HG03135 (cell line): Measurements from ENCODE around the gene UPK3A.
A peak's percentile ranks its signal among the peaks of the same experiment; 100 is the strongest.
"Not testable (repeated sequence)": the region's sequence is repeated elsewhere in the genome, so short reads cannot be mapped to it uniquely, and the experiment has no call there.

Source experiments
- ATAC-seq: cut with Tn5 transposase; IDR thresholded peaks from one replicate; pipeline ENCODE4 v1.9.1; 2021; ENCODE audit warnings: mild to moderate bottlenecking, moderate library complexity; ENCODE audit not compliant: unreplicated experiment

Gene UPK3A

GRCh38 chr22:45254789-45255278 is 29.9 kb upstream of the UPK3A start:
- ATAC-seq = no peak

DNA sequence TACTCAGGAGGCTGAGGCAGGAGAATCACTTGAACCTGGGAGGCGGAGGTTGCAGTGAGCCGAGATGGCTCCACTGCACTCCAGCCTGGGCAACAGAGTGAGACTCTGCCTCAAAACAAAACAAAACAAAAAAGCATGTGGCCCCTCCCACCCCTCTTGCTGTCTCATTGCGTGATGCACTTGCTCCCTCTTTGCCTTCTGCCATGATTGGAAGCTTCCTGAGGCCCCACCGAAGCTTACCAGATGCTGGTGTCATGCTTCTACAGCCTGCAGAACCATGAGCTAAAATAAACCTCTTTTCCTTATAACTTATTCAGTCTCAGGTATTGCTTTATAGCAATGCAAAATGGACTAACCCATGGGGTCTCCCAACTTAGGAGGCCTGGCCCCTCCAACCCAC is 26.8 kb upstream of the UPK3A start:
- not testable (repeated sequence) for ATAC-seq

- ATAC-seq = no peak
Measured at GRCh38 chr22:45259754-45260394, 24.9 kb upstream of the UPK3A start.

- ATAC-seq = not testable (repeated sequence)
Measured at GRCh38 chr22:45260395-45260759, 24.4 kb upstream of the UPK3A start.

DNA sequence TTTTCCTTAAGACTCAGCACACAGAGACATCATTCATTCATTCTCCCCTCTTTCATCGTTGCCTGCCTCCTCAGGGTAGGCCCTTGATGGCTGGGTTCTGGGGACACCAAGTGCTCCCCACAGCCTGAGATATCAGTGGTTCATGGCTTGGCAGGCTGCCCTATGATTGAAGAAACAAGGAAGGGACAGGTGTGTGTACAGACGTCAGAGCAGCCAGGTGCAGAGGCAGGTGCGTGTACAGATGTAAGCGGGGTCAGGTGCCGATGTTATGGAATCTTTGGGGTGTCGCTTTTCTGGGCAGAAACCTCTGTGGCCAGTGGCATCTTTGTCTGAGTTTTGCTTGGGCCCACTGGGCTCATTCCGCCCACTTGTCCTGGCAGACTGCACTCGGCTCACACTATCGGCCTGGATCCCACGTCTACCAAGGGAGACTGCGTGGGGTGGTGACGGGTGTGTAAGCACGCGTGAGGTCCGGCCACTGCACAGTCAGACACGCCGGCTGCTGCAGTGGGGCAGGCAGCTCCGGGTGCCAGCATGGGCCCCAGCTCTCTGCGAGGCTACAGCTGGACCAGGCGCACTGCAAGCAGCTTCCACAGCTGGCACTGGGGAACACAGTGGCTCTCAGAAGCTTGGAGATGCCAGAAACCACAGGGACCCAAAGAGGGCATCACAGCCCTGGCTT is 23.2 kb upstream of the UPK3A start:
- ATAC-seq = no peak

DNA sequence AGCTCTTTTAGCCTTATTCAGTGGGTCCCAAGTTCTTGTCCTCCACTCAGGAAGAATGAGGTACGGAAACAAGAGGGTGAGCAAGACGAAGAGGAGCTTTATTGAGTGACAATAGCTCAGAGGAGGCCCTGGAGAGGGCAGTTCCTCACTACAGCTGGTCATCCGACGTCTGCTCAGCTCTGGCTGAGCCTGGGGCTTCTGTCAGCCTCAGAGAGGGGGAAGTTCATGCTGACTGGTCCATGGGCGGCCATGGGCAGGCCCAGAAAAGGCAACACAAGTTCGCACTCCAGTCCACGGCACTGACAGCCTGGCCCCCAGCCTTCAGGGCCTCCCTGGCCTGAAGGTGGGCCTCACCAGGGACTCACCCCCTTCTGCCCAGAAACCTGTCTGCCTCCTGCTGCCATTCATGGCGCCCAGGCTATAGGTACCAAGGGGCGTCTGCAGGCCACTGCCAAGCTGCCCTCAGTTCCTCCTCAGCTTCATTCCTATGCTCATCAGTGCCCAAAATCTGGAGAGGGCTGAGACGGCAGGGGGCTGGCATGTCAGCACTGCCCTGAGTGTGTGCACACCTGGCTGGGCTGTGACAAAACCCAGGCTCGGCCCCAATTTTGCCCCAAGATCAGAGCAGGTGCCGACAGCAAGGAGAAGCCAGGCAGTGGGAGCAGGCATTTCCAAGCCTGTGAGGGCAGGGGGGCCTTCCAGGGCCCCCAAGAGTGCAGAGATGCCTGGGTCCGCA is 22.4 kb upstream of the UPK3A start:
- ATAC-seq = no peak

GRCh38 chr22:45262931-45263462 is 21.8 kb upstream of the UPK3A start:
- peak; percentile 17 for ATAC-seq

- ATAC-seq = peak; percentile 72
Measured at GRCh38 chr22:45263463-45264269, 21.1 kb upstream of the UPK3A start.

GRCh38 chr22:45265535-45265934 is 19.2 kb upstream of the UPK3A start:
- ATAC-seq = no peak

GRCh38 chr22:45268167-45268957 is 16.4 kb upstream of the UPK3A start:
- peak; percentile 10 for ATAC-seq

GRCh38 chr22:45268958-45269844 is 15.5 kb upstream of the UPK3A start:
- ATAC-seq = peak; percentile 46

DNA sequence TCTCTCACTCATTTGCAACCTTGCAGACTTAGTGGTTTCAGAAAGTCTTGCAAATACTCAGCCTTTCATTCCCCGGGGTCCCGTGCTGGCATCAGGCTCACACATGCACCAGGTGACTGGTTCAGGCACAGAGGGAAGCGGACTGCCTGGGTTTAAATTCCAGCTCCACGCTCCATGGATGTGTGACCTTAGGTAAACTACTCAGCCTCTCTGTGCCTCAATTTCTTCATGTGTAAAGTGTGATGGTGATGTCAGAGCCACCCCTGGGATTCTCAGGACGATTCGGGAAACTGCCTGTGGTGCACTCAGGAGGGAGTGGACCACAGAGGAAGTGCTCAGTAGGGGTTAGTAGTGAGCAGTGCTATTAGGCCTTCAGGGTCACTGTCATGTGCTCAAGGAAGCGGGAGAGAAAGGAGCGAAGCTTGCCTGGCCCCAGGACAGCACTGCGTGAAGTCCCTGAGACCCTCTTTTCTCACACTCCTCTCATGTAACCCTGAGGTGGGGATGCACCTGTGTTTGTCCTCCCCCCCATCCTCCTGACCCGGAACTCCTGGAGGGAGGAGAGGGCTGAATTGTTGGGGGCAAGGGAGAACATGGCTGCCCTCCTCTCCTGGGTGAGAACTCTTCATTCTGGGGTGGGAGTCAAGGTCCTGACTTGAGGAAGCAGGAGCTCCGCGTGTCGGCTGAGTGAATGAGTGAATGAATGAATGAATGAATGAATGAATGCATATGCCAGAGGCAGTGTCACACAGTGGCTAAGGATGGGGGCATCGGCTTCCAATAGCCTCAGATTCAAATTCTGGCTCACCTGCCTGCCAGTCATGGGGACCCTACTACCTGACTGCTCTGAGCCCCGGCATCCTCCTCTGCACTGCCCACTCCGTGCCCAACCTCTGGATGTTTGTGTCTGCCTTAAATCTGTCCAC is 14.4 kb upstream of the UPK3A start:
- ATAC-seq = no peak

- ATAC-seq = no peak
Measured at GRCh38 chr22:45271667-45272201, 13.0 kb upstream of the UPK3A start.

GRCh38 chr22:45272498-45272897 is 12.3 kb upstream of the UPK3A start:
- no peak for ATAC-seq

GRCh38 chr22:45273452-45274075 is 11.2 kb upstream of the UPK3A start:
- ATAC-seq = no peak

GRCh38 chr22:45276507-45277105 is 8.1 kb upstream of the UPK3A start:
- ATAC-seq = no peak

GRCh38 chr22:45277720-45278119 is 7.0 kb upstream of the UPK3A start:
- ATAC-seq = not testable (repeated sequence)
